HEK293T (cell line): Measurements from ENCODE around the gene LINGO1.

ENCODE experiments used
- BHLHE40 ChIP-seq: fragments of 450-650 bp; IDR thresholded peaks from 2 replicates; pipeline ENCODE4 v1.6.1; 2016; ENCODE audit warnings: mild to moderate bottlenecking, moderate library complexity, borderline replicate concordance
- CTBP1 ChIP-seq: fragments of 450-650 bp; IDR thresholded peaks from 2 replicates; pipeline ENCODE4 v1.6.1; 2016; ENCODE audit warnings: borderline replicate concordance
- FOXK2 ChIP-seq: fragments of 450-650 bp; IDR thresholded peaks from 2 replicates; pipeline ENCODE4 v1.6.1; 2016; ENCODE audit warnings: mild to moderate bottlenecking
- LEF1 ChIP-seq: fragments of 450-650 bp; IDR thresholded peaks from 2 replicates; pipeline ENCODE4 v1.6.1; 2017; ENCODE audit warnings: mild to moderate bottlenecking, borderline replicate concordance
- NFRKB ChIP-seq: fragments of 450-650 bp; IDR thresholded peaks from 2 replicates; pipeline ENCODE4 v1.6.1; 2016; ENCODE audit warnings: mild to moderate bottlenecking, moderate library complexity
- SP1 ChIP-seq: fragments of 450-650 bp; IDR thresholded peaks from 2 replicates; pipeline ENCODE4 v1.6.1; 2017
- TARDBP ChIP-seq: fragments of 450-650 bp; IDR thresholded peaks from 2 replicates; pipeline ENCODE4 v1.6.1; 2016

DNA sequence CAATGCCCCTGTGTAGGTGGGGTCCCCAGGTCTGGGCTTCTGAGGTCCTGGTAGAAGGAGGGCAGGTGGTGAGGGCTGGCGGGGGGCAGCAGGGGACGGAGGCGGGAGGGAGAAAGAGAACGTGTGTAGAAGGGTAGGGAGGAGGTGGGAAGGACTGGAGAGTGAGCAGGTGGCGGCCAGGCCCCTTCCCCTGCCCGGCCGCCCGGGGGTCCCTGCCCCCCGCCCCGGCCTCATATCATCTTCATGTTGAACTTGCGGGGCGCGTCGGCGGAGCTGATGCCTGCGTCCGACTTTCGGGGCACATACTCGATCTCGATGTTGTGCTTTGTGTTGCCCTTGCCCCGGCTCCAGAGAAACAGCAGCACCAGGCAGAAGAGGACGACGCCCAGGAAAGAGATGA is 18.9 kb downstream of the LINGO1 start:
- TF ChIP-seq LEF1, result no peak
- TF ChIP-seq CTBP1, result no peak
- TF ChIP-seq FOXK2, result no peak
- no peak for TF ChIP-seq TARDBP
- TF ChIP-seq BHLHE40, result no peak
- no peak for TF ChIP-seq SP1
- no peak for TF ChIP-seq NFRKB
